ENCODE data around the gene SHISA6. TPM values are rescaled to one million over a fixed set of nuclear protein-coding genes. Genes with fewer than 3 reads are reported as not detected.

The SHISA6 gene
- total RNA-seq, 2 experiments from 2014 or later: not detected

- no peaks in the 10 kb centered on the region for H3K36me3 ChIP-seq (ENCODE audit: insufficient read depth, low read length)
- no peak for DNase-seq (ENCODE audit: low spot score)
- no peaks in the 10 kb centered on the region for H4K20me1 ChIP-seq (ENCODE audit: insufficient read depth, low read length)
- no TSS peak for BruUV-seq (replicated peaks)
- no peaks in the 10 kb centered on the region for H3K79me2 ChIP-seq (ENCODE audit: insufficient read depth, low read depth, low read length)
- no peaks in the 10 kb centered on the region for H3K4me1 ChIP-seq (ENCODE audit: insufficient read depth, low read length, poor library complexity, severe bottlenecking)
- ChIA-PET CTCF (ENCODE audit: unreplicated experiment) (no interaction called here), POLR2A (interaction anchor here (0.7 kb wide), 1 partner anchor 54 kb away, joined by 3 read pairs; no protein-coding TSS in a partner anchor)
- H3K9me2 ChIP-seq (ENCODE audit: insufficient read depth, low read length): no peaks in the 10 kb centered on the region
- no peaks in the 10 kb centered on the region for H3K9me3 ChIP-seq (ENCODE audit: low read length)
- intact Hi-C loops (cut with micrococcal nuclease; ENCODE audit: unreplicated experiment): no loop called here
- H3K27ac ChIP-seq (ENCODE audit: low read depth, low read length, poor library complexity, severe bottlenecking): no peak overlapping the region
- H2AFZ ChIP-seq (ENCODE audit: low read length): no peak overlapping the region
- H3K4me2 ChIP-seq (ENCODE audit: low read length): no peak overlapping the region
- H3K4me3 ChIP-seq (ENCODE audit: low read depth, low read length, poor library complexity, severe bottlenecking): no peak overlapping the region
- no peak for TF ChIP-seq EZH2phosphoT487 (IDR thresholded peaks at IDR 0.05; ENCODE audit: borderline replicate concordance, low read depth, low read length)
- TF ChIP-seq, protein P1, sequence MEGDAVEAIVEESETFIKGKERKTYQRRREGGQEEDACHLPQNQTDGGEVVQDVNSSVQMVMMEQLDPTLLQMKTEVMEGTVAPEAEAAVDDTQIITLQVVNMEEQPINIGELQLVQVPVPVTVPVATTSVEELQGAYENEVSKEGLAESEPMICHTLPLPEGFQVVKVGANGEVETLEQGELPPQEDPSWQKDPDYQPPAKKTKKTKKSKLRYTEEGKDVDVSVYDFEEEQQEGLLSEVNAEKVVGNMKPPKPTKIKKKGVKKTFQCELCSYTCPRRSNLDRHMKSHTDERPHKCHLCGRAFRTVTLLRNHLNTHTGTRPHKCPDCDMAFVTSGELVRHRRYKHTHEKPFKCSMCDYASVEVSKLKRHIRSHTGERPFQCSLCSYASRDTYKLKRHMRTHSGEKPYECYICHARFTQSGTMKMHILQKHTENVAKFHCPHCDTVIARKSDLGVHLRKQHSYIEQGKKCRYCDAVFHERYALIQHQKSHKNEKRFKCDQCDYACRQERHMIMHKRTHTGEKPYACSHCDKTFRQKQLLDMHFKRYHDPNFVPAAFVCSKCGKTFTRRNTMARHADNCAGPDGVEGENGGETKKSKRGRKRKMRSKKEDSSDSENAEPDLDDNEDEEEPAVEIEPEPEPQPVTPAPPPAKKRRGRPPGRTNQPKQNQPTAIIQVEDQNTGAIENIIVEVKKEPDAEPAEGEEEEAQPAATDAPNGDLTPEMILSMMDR (conservative IDR thresholded peaks at IDR 0.05; ENCODE audit: low read length): no peak
These were observed 62.9 kb downstream of the SHISA6 start for GRCh38 chr17:11303773-11304394.

DNA sequence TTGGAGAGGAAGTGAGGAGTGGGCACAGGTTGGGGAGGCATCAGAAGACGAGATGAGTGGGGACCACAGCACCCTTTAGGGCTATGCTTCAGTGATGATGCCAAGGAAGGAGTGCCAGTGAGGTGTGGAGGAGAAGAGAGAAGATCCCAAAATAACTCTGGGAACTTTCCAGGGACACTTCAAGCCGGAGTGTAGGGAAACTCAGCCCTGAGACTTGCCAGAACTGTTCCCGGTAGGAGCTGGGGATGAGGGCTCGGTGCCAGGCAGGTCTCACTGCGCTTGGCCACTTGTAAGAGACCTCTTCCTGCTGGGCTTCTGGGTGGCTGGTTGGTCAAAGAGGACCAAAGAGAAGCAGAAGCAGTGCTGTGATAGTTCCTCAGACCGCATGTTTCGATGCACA is 63.6 kb downstream of the SHISA6 start:
- BruUV-seq (replicated peaks): no TSS peak

GRCh38 chr17:11305524-11305923 is 64.5 kb downstream of the SHISA6 start:
- Histone ChIP-seq H3K9me3 (ENCODE audit: low read length) (no peaks in the 10 kb centered on the region), H3K36me3 (ENCODE audit: insufficient read depth, low read length) (no peaks in the 10 kb centered on the region), H3K9me2 (ENCODE audit: insufficient read depth, low read length) (no peaks in the 10 kb centered on the region), H3K4me2 (ENCODE audit: low read length) (no peak overlapping the region), H3K4me1 (ENCODE audit: insufficient read depth, low read length, poor library complexity, severe bottlenecking) (no peaks in the 10 kb centered on the region), H4K20me1 (ENCODE audit: insufficient read depth, low read length) (no peaks in the 10 kb centered on the region), H3K27ac (ENCODE audit: low read depth, low read length, poor library complexity, severe bottlenecking) (no peak overlapping the region), H2AFZ (ENCODE audit: low read length) (no peak overlapping the region), H3K4me3 (ENCODE audit: low read depth, low read length, poor library complexity, severe bottlenecking) (no peak overlapping the region), H3K79me2 (ENCODE audit: insufficient read depth, low read depth, low read length) (no peaks in the 10 kb centered on the region)
- no TSS peak for BruUV-seq (replicated peaks)
- intact Hi-C loops (cut with micrococcal nuclease; ENCODE audit: unreplicated experiment): no loop called here
- POLR2A ChIA-PET: no interaction called here
- CTCF ChIA-PET (ENCODE audit: unreplicated experiment): no interaction called here
- DNase-seq (ENCODE audit: low spot score): no peak
- TF ChIP-seq EZH2phosphoT487 (IDR thresholded peaks at IDR 0.05; ENCODE audit: borderline replicate concordance, low read depth, low read length): no peak
- TF ChIP-seq, protein P1 (conservative IDR thresholded peaks at IDR 0.05; ENCODE audit: low read length): no peak

More for the DNA sequence above, 63.6 kb downstream of the SHISA6 start:
- Histone ChIP-seq H3K27ac (ENCODE audit: low read depth, low read length, poor library complexity, severe bottlenecking) (no peak overlapping the region), H4K20me1 (ENCODE audit: insufficient read depth, low read length) (no peaks in the 10 kb centered on the region), H3K9me3 (ENCODE audit: low read length) (no peaks in the 10 kb centered on the region), H3K4me2 (ENCODE audit: low read length) (no peak overlapping the region), H3K9me2 (ENCODE audit: insufficient read depth, low read length) (no peaks in the 10 kb centered on the region), H2AFZ (ENCODE audit: low read length) (no peak overlapping the region), H3K4me1 (ENCODE audit: insufficient read depth, low read length, poor library complexity, severe bottlenecking) (no peaks in the 10 kb centered on the region), H3K79me2 (ENCODE audit: insufficient read depth, low read depth, low read length) (no peaks in the 10 kb centered on the region), H3K4me3 (ENCODE audit: low read depth, low read length, poor library complexity, severe bottlenecking) (no peak overlapping the region), H3K36me3 (ENCODE audit: insufficient read depth, low read length) (no peaks in the 10 kb centered on the region)
- DNase-seq (ENCODE audit: low spot score): no peak
- POLR2A ChIA-PET: interaction anchor here (0.7 kb wide), 1 partner anchor 53 kb away, joined by 3 read pairs; no protein-coding TSS in a partner anchor
- intact Hi-C loops (cut with micrococcal nuclease; ENCODE audit: unreplicated experiment): no loop called here
- CTCF ChIA-PET (ENCODE audit: unreplicated experiment): no interaction called here
- TF ChIP-seq, protein P1 (conservative IDR thresholded peaks at IDR 0.05; ENCODE audit: low read length): no peak
- no peak for TF ChIP-seq EZH2phosphoT487 (IDR thresholded peaks at IDR 0.05; ENCODE audit: borderline replicate concordance, low read depth, low read length)
